GM19467 (cell line): ENCODE results near the gene AIPL1.

Experiments used
- ATAC-seq: cut with Tn5 transposase; IDR thresholded peaks from one replicate; pipeline ENCODE4 v1.9.1; 2021; ENCODE audit warnings: mild to moderate bottlenecking, moderate library complexity; ENCODE audit not compliant: unreplicated experiment

AIPL1 gene

GRCh38 chr17:6421700-6422604, 13.0 kb downstream of the AIPL1 start:
- no peak for ATAC-seq

- ATAC-seq: no peak
Observed at GRCh38 chr17:6420173-6420641, 14.7 kb downstream of the AIPL1 start.

- no peak for ATAC-seq
Observed at GRCh38 chr17:6415616-6416015, 19.3 kb downstream of the AIPL1 start.

GRCh38 chr17:6413065-6413464, 21.9 kb downstream of the AIPL1 start:
- ATAC-seq: no peak

GRCh38 chr17:6408735-6409134, 26.2 kb downstream of the AIPL1 start:
- no peak for ATAC-seq

- ATAC-seq: no peak
Observed at GRCh38 chr17:6408276-6408675, 26.6 kb downstream of the AIPL1 start.

- ATAC-seq: no peak
Observed at GRCh38 chr17:6402258-6402657, 32.7 kb downstream of the AIPL1 start.

- no peak for ATAC-seq
Observed at GRCh38 chr17:6398955-6399354, 36.0 kb downstream of the AIPL1 start.

- no peak for ATAC-seq
Observed at GRCh38 chr17:6394055-6394606, 40.8 kb downstream of the AIPL1 start.

- no peak for ATAC-seq
Observed at GRCh38 chr17:6393351-6393952, 41.5 kb downstream of the AIPL1 start.

GRCh38 chr17:6392609-6393350, 42.1 kb downstream of the AIPL1 start:
- ATAC-seq: no peak

- ATAC-seq: no peak
Observed at GRCh38 chr17:6388416-6388815, 46.5 kb downstream of the AIPL1 start.

- no peak for ATAC-seq
Observed at GRCh38 chr17:6387858-6388257, 47.1 kb downstream of the AIPL1 start.

GRCh38 chr17:6387442-6387841, 47.5 kb downstream of the AIPL1 start:
- no peak for ATAC-seq

GRCh38 chr17:6386041-6386630, 48.8 kb downstream of the AIPL1 start:
- no peak for ATAC-seq

- no peak for ATAC-seq
Observed at GRCh38 chr17:6384481-6384880, 50.4 kb downstream of the AIPL1 start.

- ATAC-seq: no peak
Observed at GRCh38 chr17:6381526-6382465, 53.1 kb downstream of the AIPL1 start.

GRCh38 chr17:6380915-6381438, 53.9 kb downstream of the AIPL1 start:
- no peak for ATAC-seq

- ATAC-seq: no peak
Observed at GRCh38 chr17:6377906-6378305, 57.0 kb downstream of the AIPL1 start.
